Gastroesophageal sphincter (tissue), 4 donors: ENCODE data around the gene SCIN. TPM values are rescaled to one million over a fixed set of nuclear protein-coding genes. Genes with fewer than 3 reads are reported as not detected.
"Not testable (repeated sequence)": the region's sequence is repeated elsewhere in the genome, so short reads cannot be mapped to it uniquely, and the experiment has no call there.

ENCODE experiments used
- ATAC-seq: fragments of 150-250 bp; one replicate; pipeline ENCODE4 v1.9.1; 2016; ENCODE audit warnings: mild to moderate bottlenecking, moderate library complexity
- H3K27ac ChIP-seq, 4 donors: fragments of 200-600 bp; sonication (generic) in 3 of 4; 1 replicate in 3 of 4; 2 replicates in 1 of 4; pipeline ENCODE4 v1.5.1; 2016 to 2019
- H3K27me3 ChIP-seq: fragments of 200-600 bp; sonication (generic); one replicate; pipeline ENCODE4 v1.5.1; 2019
- H3K36me3 ChIP-seq, 2 donors: fragments of 200-600 bp; sonication (generic); one replicate each; pipeline ENCODE4 v1.5.1; 2019; ENCODE audit warnings: control low read depth in 1 of 2
- H3K4me1 ChIP-seq, 3 donors: fragments of 200-600 bp; sonication (generic); 1 replicate in 2 of 3; 2 replicates in 1 of 3; pipeline ENCODE4 v1.5.1; 2016 to 2019; ENCODE audit warnings: control low read depth in 2 of 3
- H3K4me3 ChIP-seq, 2 donors: fragments of 200-600 bp; sonication (generic); one replicate each; pipeline ENCODE4 v1.5.1; 2019; ENCODE audit warnings: mild to moderate bottlenecking in 1 of 2, moderate library complexity in 1 of 2
- H3K9me3 ChIP-seq, 3 donors: fragments of 200-600 bp; sonication (generic); one replicate each; pipeline ENCODE4 v1.5.1; 2017 to 2019; ENCODE audit warnings: control low read depth in 2 of 3
- CTCF ChIP-seq, 4 experiments: fragments of 200-600 bp in 2 of 4; fragments of 450-650 bp in 2 of 4; sonication (generic) in 1 of 4; IDR thresholded peaks; one replicate each; pipeline ENCODE4 v1.5.1; 2017 to 2019; ENCODE audit warnings: antibody characterized with exemption in 4 of 4, mild to moderate bottlenecking in 2 of 4, moderate library complexity in 2 of 4
- EP300 ChIP-seq: sonication (generic); formaldehyde crosslinking; IDR thresholded peaks from one replicate; pipeline ENCODE4 v1.6.1; 2017; ENCODE audit warnings: antibody characterized with exemption, mild to moderate bottlenecking
- POLR2A ChIP-seq, 2 donors: fragments of 450-650 bp; IDR thresholded peaks; one replicate each; pipeline ENCODE4 v1.6.1; 2017; ENCODE audit warnings: antibody characterized with exemption in 2 of 2, mild to moderate bottlenecking in 2 of 2, moderate library complexity in 1 of 2
- POLR2AphosphoS5 ChIP-seq: sonication (generic); formaldehyde crosslinking; IDR thresholded peaks from one replicate; pipeline ENCODE4 v1.6.1; 2017; ENCODE audit warnings: antibody characterized with exemption
- WGBS, 2 donors: methylation state at CpG; one replicate each; pipeline ENCODE4 v1.1.5; 2018; ENCODE audit warnings: low coverage in 1 of 2; 5-methylcytosine and 5-hydroxymethylcytosine counted together
- total RNA-seq, 4 donors: library from RNA; depleted of rRNA; stranded (reverse); fragments of >200 nt; gene quantifications; one replicate each; pipeline ENCODE4 v1.1.0, GENCODE V29; 2016

SCIN gene
- total RNA-seq, 4 donors from 2014 or later: 0.62 to 5.8 (median 2.3) TPM

DNA sequence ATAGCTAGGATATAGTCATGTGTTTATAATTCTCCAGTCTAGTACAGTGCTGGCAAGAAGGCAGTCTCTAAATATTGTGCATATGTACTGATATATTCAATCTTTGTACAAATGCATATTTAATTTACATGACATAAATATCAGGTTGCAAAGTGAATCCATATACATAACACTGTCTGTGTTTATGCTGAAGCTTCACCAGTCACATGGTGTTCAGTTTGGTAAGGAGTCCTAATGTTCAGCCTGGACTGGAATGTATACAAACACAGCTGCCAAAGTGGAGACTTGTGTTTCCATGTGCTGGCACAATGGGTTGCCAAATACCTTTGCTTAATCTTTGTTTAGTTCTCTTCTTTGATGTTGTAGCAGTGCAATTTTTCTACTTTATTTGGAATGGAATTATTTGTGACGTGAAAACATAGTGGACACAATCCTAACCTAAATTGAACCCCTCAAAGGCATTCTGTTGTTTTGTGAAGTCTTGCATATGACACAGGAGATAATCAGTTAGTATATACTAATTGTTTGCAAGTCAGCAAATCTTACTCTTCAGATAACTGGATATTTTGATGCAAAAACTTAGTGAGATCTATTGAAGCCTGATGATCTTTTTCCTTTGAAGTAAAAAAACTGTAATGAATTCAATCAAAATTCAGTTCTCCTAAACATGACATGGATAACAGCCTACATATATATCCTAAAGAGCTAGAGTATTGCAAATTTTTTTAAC lies 99.6 kb downstream of the SCIN start:
- peak overlapping the region; percentile 77 to 92 (median 80) for H3K27ac ChIP-seq
- H3K9me3 ChIP-seq: no peaks in the 10 kb centered on the region
- no peaks in the 10 kb centered on the region for H3K36me3 ChIP-seq
- H3K27me3 ChIP-seq: no peaks in the 10 kb centered on the region
- peak; percentile 97 for TF ChIP-seq POLR2AphosphoS5
- TF ChIP-seq EP300: peak; percentile 73
- no peak for TF ChIP-seq POLR2A (IDR thresholded peaks at IDR 0.05)
- peak; percentile 93 for ATAC-seq
- WGBS, 2 donors: 13 to 29% methylated on average over 1 of the region's 1 CpG
- H3K4me3 ChIP-seq: no peak overlapping the region
- peaks cover 0 to 52% (median 16%) of the 10 kb centered on the region in 3 donors for H3K4me1 ChIP-seq

GRCh38 chr7:12670743-12671520 lies 100.4 kb downstream of the SCIN start:
- peaks cover 0 to 6% (median 0%) of the 10 kb centered on the region in 3 donors for H3K9me3 ChIP-seq
- no peaks in the 10 kb centered on the region for H3K27me3 ChIP-seq
- H3K36me3 ChIP-seq: no peaks in the 10 kb centered on the region
- TF ChIP-seq CTCF (IDR thresholded peaks at IDR 0.05): no peak
- TF ChIP-seq POLR2A (IDR thresholded peaks at IDR 0.05): no peak
- TF ChIP-seq POLR2AphosphoS5: no peak
- TF ChIP-seq EP300: no peak
- peak overlapping the region; percentile 77 to 88 (median 80) for H3K27ac ChIP-seq
- H3K4me3 ChIP-seq: no peak overlapping the region
- peaks cover 0 to 50% (median 16%) of the 10 kb centered on the region in 3 donors for H3K4me1 ChIP-seq
- WGBS, 2 donors: 48 to 63% methylated on average over 5 to 6 of the region's 6 CpGs
- ATAC-seq: no peak

- not testable (repeated sequence) for ATAC-seq
Measured at GRCh38 chr7:12673436-12673835, 102.9 kb downstream of the SCIN start.

DNA sequence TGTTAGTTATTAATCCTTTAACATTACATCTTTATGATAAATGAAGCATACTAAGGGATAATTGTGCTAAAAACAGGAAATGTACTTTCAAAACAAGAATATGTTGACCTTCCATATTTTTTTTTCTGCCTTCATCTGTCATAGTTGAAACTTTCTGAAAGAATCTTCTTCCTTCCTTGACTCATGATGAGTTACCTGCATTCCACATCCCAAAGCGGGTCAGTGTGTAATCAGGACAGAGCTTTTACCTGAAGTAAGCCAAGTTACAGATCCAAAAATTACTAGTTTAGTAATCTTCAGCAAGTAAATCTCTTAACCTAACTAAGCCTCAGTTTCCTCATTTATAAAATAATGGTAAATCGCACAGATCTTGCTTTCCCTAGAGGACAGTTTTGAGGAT lies 103.5 kb downstream of the SCIN start:
- WGBS, 2 donors: 95 to 100% methylated on average over 2 of the region's 2 CpGs

More at GRCh38 chr7:12673436-12673835, 102.9 kb downstream of the SCIN start:
- not testable (repeated sequence) for H3K36me3 ChIP-seq, H3K4me3 ChIP-seq, H3K27me3 ChIP-seq, H3K27ac ChIP-seq
- Histone ChIP-seq H3K9me3 (peaks cover 0 to 16% (median 0%) of the 10 kb centered on the region in 3 donors), H3K4me1 (peaks cover 0 to 31% (median 10%) of the 10 kb centered on the region in 3 donors)
- whole genome bisulfite sequencing, 2 donors: 74 to 80% methylated on average over 1 to 4 of the region's 7 CpGs

DNA sequence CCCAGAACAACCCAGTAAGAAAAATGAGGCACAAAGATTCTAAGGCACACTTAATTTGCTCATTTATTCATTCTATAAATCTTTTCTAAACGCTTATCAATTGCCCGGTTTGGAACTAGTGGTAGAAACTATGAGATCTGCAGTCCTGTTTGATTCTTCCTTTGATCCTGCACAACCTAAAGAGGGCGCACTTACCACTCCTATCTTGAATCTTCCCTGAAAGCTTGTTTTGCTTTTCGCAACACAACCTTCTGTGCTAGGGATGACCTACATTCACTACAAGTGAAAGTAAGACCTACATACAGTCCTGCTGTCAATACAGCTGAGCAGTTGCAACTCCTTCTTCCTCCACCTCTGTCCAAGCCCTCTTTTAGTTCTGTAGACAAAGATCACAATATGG lies 104.3 kb downstream of the SCIN start:
- TF ChIP-seq EP300 (no peak), CTCF (IDR thresholded peaks at IDR 0.05) (peak in 1 of 4 experiments; percentile 35)
- Histone ChIP-seq H3K4me3 (no peak overlapping the region), H3K36me3 (no peaks in the 10 kb centered on the region), H3K9me3 (peaks cover 0 to 16% (median 0%) of the 10 kb centered on the region in 3 donors), H3K27ac (no peak overlapping the region), H3K4me1 (peaks cover 0 to 17% (median 4%) of the 10 kb centered on the region in 3 donors), H3K27me3 (no peaks in the 10 kb centered on the region)
- ATAC-seq: no peak
- 83 to 86% methylated on average over 4 of the region's 4 CpGs for WGBS, 2 donors

More for the DNA sequence above, 103.5 kb downstream of the SCIN start:
- Histone ChIP-seq H3K4me1 (peaks cover 0 to 25% (median 8%) of the 10 kb centered on the region in 3 donors), H3K27ac (no peak overlapping the region), H3K36me3 (no peaks in the 10 kb centered on the region), H3K4me3 (no peak overlapping the region), H3K9me3 (peaks cover 0 to 16% (median 0%) of the 10 kb centered on the region in 3 donors), H3K27me3 (no peaks in the 10 kb centered on the region)
- TF ChIP-seq POLR2AphosphoS5 (no peak), EP300 (no peak), CTCF (IDR thresholded peaks at IDR 0.05) (no peak), POLR2A (IDR thresholded peaks at IDR 0.05) (no peak)
- ATAC-seq: no peak
